GM12878 (cell line): Measurements from ENCODE around the gene C17orf50. TPM values are rescaled to one million over a fixed set of nuclear protein-coding genes. Genes with fewer than 3 reads are reported as not detected.
A peak's percentile ranks its signal among the peaks of the same experiment; 100 is the strongest.

Experiments
- ATAC-seq: fragments of 200-7000 bp; cut with Tn5 transposase; 3 replicates; pipeline ENCODE4 v1.9.1; 2020; ENCODE audit warnings: mild to moderate bottlenecking, moderate library complexity
- BruUV-seq: library from RNA; stranded (reverse); fragments of 400-500 nt; replicated peaks from 2 replicates; lab custom pipeline; 2021; lab: Mats Ljungman, UMichigan
- CTCF ChIA-PET: fragments of 300-600 bp; sonication (Branson Sonifier 250); formaldehyde crosslinking; extraction: SDS; loops from one replicate; lab custom pipeline; 2021; ENCODE audit warnings: inconsistent platforms; lab: Yijun Ruan, JAX
- POLR2A ChIA-PET: fragments of 350-600 bp; formaldehyde crosslinking; extraction: SDS; loops from one replicate; lab custom pipeline; 2021; ENCODE audit warnings: inconsistent platforms; lab: Charles Lee
- RAD21 ChIA-PET: fragments of 300-600 bp; sonication (Branson Sonifier 250); formaldehyde crosslinking; loops from one replicate; lab custom pipeline; 2023; ENCODE audit warnings: antibody characterized with exemption; ENCODE audit not compliant: unreplicated experiment; lab: Charles Lee
- SMC1A ChIA-PET: fragments of 300-600 bp; sonication (Branson Sonifier 250); formaldehyde crosslinking; loops from one replicate; lab custom pipeline; 2023; ENCODE audit not compliant: unreplicated experiment, uncharacterized antibody; lab: Charles Lee
- DNase-seq: peaks from one replicate; pipeline ENCODE4 v3.0.0-alpha.2; 2011; ENCODE audit warnings: low read depth, low spot score
- FAIRE-seq: peaks from 3 replicates; lab custom pipeline; 2011; peaks lifted over from hg19 to GRCh38; lab: Jason Lieb, UNC
- H2AFZ ChIP-seq: 2 replicates; pipeline ENCODE4 v1.6.0; 2011; ENCODE audit warnings: low read depth, low read length, control low read depth; ENCODE audit not compliant: control insufficient read depth
- H3K27ac ChIP-seq: 2 replicates; pipeline ENCODE4 v1.5.1; 2011; ENCODE audit warnings: control low read depth; ENCODE audit not compliant: control insufficient read depth, insufficient read depth
- H3K27me3 ChIP-seq, 2 experiments: replicated peaks in 1 of 2; 2 replicates each; pipeline versions ENCODE4 v1.6.0 to v1.6.1; 2011; ENCODE audit warnings: low read length in 1 of 2; ENCODE audit not compliant: control insufficient read depth in 2 of 2, insufficient read depth in 2 of 2
- H3K36me3 ChIP-seq, 2 experiments: 2 replicates each; pipeline ENCODE4 v1.5.1; 2011; ENCODE audit warnings: low read length in 1 of 2; ENCODE audit not compliant: control insufficient read depth in 2 of 2, insufficient read depth in 2 of 2
- H3K4me1 ChIP-seq: 2 replicates; pipeline ENCODE4 v1.6.1; 2011; ENCODE audit warnings: mild to moderate bottlenecking, low read length, moderate library complexity, mixed read lengths; ENCODE audit not compliant: control insufficient read depth, insufficient read depth
- H3K4me2 ChIP-seq: 2 replicates; pipeline ENCODE4 v1.6.0; 2011; ENCODE audit warnings: control low read depth; ENCODE audit not compliant: control insufficient read depth, insufficient read depth
- H3K4me3 ChIP-seq: fragments of 200-600 bp; sonication (generic); 2 replicates; pipeline ENCODE4 v1.5.1; 2016
- H3K79me2 ChIP-seq: 2 replicates; pipeline ENCODE4 v1.6.0; 2011; ENCODE audit warnings: low read length; ENCODE audit not compliant: control insufficient read depth, insufficient read depth
- H3K9ac ChIP-seq: 2 replicates; pipeline ENCODE4 v1.8.0; 2011; ENCODE audit warnings: low read length, control low read depth, mixed read lengths; ENCODE audit not compliant: control insufficient read depth, insufficient read depth
- H3K9me3 ChIP-seq: replicated peaks from 3 replicates; pipeline ENCODE4 v1.5.1; 2011; ENCODE audit warnings: mild to moderate bottlenecking, low read length; ENCODE audit not compliant: control insufficient read depth, insufficient read depth
- H4K20me1 ChIP-seq: 2 replicates; pipeline ENCODE4 v1.6.0; 2011; ENCODE audit not compliant: control insufficient read depth, insufficient read depth
- EP300 ChIP-seq, 2 experiments: fragments of 150-350 bp in 1 of 2; IDR thresholded peaks; 2 replicates each; pipeline ENCODE4 v1.6.1; 2011 to 2012; ENCODE audit warnings: low read depth in 2 of 2, low read length in 2 of 2, borderline replicate concordance in 1 of 2, improper control_type of control experiment in 1 of 2, inconsistent platforms in 1 of 2; ENCODE audit not compliant: control insufficient read depth in 1 of 2
- ESRRA ChIP-seq: IDR thresholded peaks from 2 replicates; pipeline ENCODE4 v1.6.1; 2012; ENCODE audit warnings: mild to moderate bottlenecking, low read length, improper control_type of control experiment
- FOS ChIP-seq: IDR thresholded peaks from 3 replicates; pipeline ENCODE4 v1.6.1; 2011; ENCODE audit warnings: borderline replicate concordance; ENCODE audit not compliant: insufficient read length; ENCODE audit errors: extremely low read depth
- MTA2 ChIP-seq: fragments of 450-650 bp; IDR thresholded peaks from 2 replicates; pipeline ENCODE4 v1.6.1; 2016; ENCODE audit warnings: low read depth, mild to moderate bottlenecking, moderate library complexity
- NFXL1 ChIP-seq: fragments of 450-650 bp; IDR thresholded peaks from 2 replicates; pipeline ENCODE4 v1.6.1; 2017; ENCODE audit warnings: antibody characterized with exemption, mild to moderate bottlenecking, borderline replicate concordance
- NR2C1 ChIP-seq: fragments of 450-650 bp; IDR thresholded peaks from 2 replicates; pipeline ENCODE4 v1.6.1; 2017; ENCODE audit warnings: antibody characterized with exemption, mild to moderate bottlenecking, moderate library complexity
- PML ChIP-seq: IDR thresholded peaks from 2 replicates; pipeline ENCODE4 v1.6.1; 2012; ENCODE audit warnings: low read length, inconsistent platforms
- RAD21 ChIP-seq: IDR thresholded peaks from 2 replicates; pipeline ENCODE4 v1.6.1; 2011; ENCODE audit warnings: mild to moderate bottlenecking, low read depth, low read length, moderate library complexity; ENCODE audit not compliant: insufficient read depth
- RAD51 ChIP-seq: fragments of 450-650 bp; IDR thresholded peaks from 2 replicates; pipeline ENCODE4 v1.6.1; 2016; ENCODE audit warnings: moderate library complexity, mild to moderate bottlenecking, inconsistent platforms
- RBBP5 ChIP-seq: fragments of 200-600 bp; sonication (generic); conservative IDR thresholded peaks from 2 replicates; pipeline ENCODE4 v1.6.1; 2016
- RELA ChIP-seq: fragments of 450-650 bp; IDR thresholded peaks from 2 replicates; pipeline ENCODE4 v1.8.0; 2014; ENCODE audit warnings: borderline replicate concordance; ENCODE audit not compliant: partially characterized antibody
- STAT1 ChIP-seq: fragments of 450-650 bp; conservative IDR thresholded peaks from 2 replicates; pipeline ENCODE4 v1.6.1; 2014; ENCODE audit warnings: antibody characterized with exemption, mild to moderate bottlenecking
- TCF7 ChIP-seq: IDR thresholded peaks from 2 replicates; pipeline ENCODE4 v1.6.1; 2014; ENCODE audit warnings: antibody characterized with exemption, borderline replicate concordance
- YY1 ChIP-seq: IDR thresholded peaks from 2 replicates; pipeline ENCODE4 v1.6.1; 2011; ENCODE audit warnings: low read depth, mild to moderate bottlenecking, low read length
- ZNF622 ChIP-seq: fragments of 450-650 bp; IDR thresholded peaks from 2 replicates; pipeline ENCODE4 v1.6.1; 2017; ENCODE audit warnings: mild to moderate bottlenecking, inconsistent platforms
- WGBS: methylation state at CpG from one replicate; pipeline ENCODE4 v1.1.6; 2016; ENCODE audit warnings: low lambda C conversion rate; ENCODE audit not compliant: insufficient replicate concordance, insufficient coverage; ENCODE audit errors: missing lambda C conversion rate; 5-methylcytosine and 5-hydroxymethylcytosine counted together
- in situ Hi-C: fragments of 300-500 bp; cut with MboI; formaldehyde crosslinking; loops from 9 replicates; pipeline ENCODE4 v1.14.3; 2018; ENCODE audit warnings: mixed read lengths
- intact Hi-C: fragments of 100-400 bp; cut with micrococcal nuclease; formaldehyde crosslinking; loops from one replicate; pipeline ENCODE4 v1.14.2; 2022; ENCODE audit not compliant: unreplicated experiment
- polyA plus RNA-seq, 11 experiments: library from polyadenylated mRNA; depleted of rRNA in 4 of 11; unstranded in 6 of 11; stranded (reverse) in 5 of 11; fragments of >200 nt; fragmentation: Nextera tagmentation in 4 of 11; fragmentation: Illumina TruSeq in 1 of 11; extraction: Ambion mirVana in 4 of 11; extraction: Trizol in 1 of 11; gene quantifications; 1 replicate in 1 of 11; 2 replicates in 10 of 11; pipeline versions ENCODE4 v1.2.1 to v1.2.3, GENCODE V29; 2011 to 2016; ENCODE audit warnings: inconsistent platforms in 2 of 11, missing spikeins in 2 of 11, low read depth in 1 of 11
- total RNA-seq, 4 experiments: library from RNA; depleted of rRNA in 3 of 4; stranded (reverse); fragments of >200 nt in 3 of 4; fragmentation: Illumina TruSeq in 1 of 4; extraction: Trizol in 1 of 4; gene quantifications; 2 replicates each; pipeline versions ENCODE4 v1.2.1 to v1.2.3, GENCODE V29; 2013 to 2021
- TF ChIP-seq, protein P1 (sequence below): fragments of 450-650 bp; IDR thresholded peaks from 2 replicates; pipeline ENCODE4 v1.6.1; 2014; ENCODE audit warnings: mild to moderate bottlenecking

C17orf50 gene
- total and polyA plus RNA-seq, 10 of the 15 experiments (the other 5 are each of a cell fraction or from before 2014, with no cell fraction given), result 0.16 TPM; not detected in 9

GRCh38 chr17:35763767-35764122 lies 3.1 kb downstream of the C17orf50 start:
- Histone ChIP-seq H3K79me2 (no peaks in the 10 kb centered on the region), H3K9ac (no peak overlapping the region), H2AFZ (peak overlapping the region; percentile 62; the same call in 1 of the 2 replicates), H3K27ac (no peak overlapping the region), H4K20me1 (no peaks in the 10 kb centered on the region), H3K36me3 (no peaks in the 10 kb centered on the region), H3K4me3 (no peak overlapping the region), H3K27me3 (peaks cover 0 to 3% of the 10 kb centered on the region in 2 experiments), H3K4me2 (peak overlapping the region; percentile 79), H3K4me1 (peaks cover 5% of the 10 kb centered on the region), H3K9me3 (no peaks in the 10 kb centered on the region)
- ATAC-seq (no peak), DNase-seq (no peak), FAIRE-seq (no peak)
- ChIA-PET CTCF (interaction anchor here (0.7 to 8.3 kb wide), 49 partner anchors 8 to 241 kb away, joined by 3 to 220 read pairs (median 4); partner anchors contain the start of genes GAS2L2, RDM1, SLFN12L and TAF15), RAD21 (interaction anchor here (0.7 to 2.9 kb wide), 8 partner anchors 16 to 441 kb away, joined by 3 to 50 read pairs (median 4); partner anchors contain the start of gene TAF15), SMC1A (interaction anchor here (0.7 to 3.6 kb wide), 10 partner anchors 16 to 206 kb away, joined by 3 to 33 read pairs (median 4); partner anchors contain the start of gene TAF15), POLR2A (interaction anchor here (0.6 to 2.3 kb wide), 5 partner anchors 33 to 162 kb away, joined by 3 to 24 read pairs (median 3); partner anchors contain the start of gene TAF15)
- 36% methylated on average over 17 of the region's 17 CpGs for WGBS
- in situ Hi-C loops, result no loop called here
- no TSS peak for BruUV-seq
- no peak for TF ChIP-seq RELA
- TF ChIP-seq ZNF622, result no peak
- TF ChIP-seq MTA2, result no peak
- no peak for TF ChIP-seq STAT1
- no peak for TF ChIP-seq RAD21
- no peak for TF ChIP-seq NR2C1
- no peak for TF ChIP-seq ESRRA
- no peak for TF ChIP-seq YY1
- no peak for TF ChIP-seq RBBP5
- no peak for TF ChIP-seq TCF7
- TF ChIP-seq EP300 (IDR thresholded peaks at IDR 0.05; ENCODE audit: borderline replicate concordance in 1 of 2, control insufficient read depth in 1 of 2, low read depth in 2 of 2, low read length in 2 of 2), result no peak
- TF ChIP-seq, protein P1, sequence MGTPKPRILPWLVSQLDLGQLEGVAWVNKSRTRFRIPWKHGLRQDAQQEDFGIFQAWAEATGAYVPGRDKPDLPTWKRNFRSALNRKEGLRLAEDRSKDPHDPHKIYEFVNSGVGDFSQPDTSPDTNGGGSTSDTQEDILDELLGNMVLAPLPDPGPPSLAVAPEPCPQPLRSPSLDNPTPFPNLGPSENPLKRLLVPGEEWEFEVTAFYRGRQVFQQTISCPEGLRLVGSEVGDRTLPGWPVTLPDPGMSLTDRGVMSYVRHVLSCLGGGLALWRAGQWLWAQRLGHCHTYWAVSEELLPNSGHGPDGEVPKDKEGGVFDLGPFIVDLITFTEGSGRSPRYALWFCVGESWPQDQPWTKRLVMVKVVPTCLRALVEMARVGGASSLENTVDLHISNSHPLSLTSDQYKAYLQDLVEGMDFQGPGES, result no peak
- TF ChIP-seq FOS, result no peak
- TF ChIP-seq RAD51, result no peak
- TF ChIP-seq PML, result no peak
- no peak for TF ChIP-seq NFXL1
- intact Hi-C loops, result no loop called here
